GM10847 (cell line): ENCODE measurements around the gene PLEKHA7.

Experiments
- POLR2A ChIP-seq: IDR thresholded peaks from 2 replicates; pipeline ENCODE4 v1.6.1; 2011; ENCODE audit not compliant: insufficient read length; ENCODE audit errors: extremely low read depth

PLEKHA7 gene

DNA sequence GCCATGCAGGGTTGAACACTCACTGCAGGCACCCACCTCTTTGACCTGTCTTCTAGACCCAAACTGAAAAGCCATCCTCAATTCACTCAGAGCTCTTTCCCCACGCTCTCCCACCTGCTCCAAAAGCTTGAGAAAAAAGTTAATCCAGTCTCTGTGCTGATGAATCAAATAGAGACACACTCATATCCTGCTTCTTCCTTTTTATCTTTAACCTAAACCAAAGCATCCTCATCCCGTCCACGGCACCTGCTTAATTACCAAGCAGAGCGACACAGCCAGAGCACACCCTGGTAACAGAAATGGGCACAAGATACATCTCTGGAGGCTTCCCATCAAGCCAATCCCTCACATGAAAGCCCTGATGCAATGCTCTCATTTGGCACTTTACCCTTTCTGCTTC lies 102.6 kb downstream of the PLEKHA7 start:
- no peak for TF ChIP-seq POLR2A

DNA sequence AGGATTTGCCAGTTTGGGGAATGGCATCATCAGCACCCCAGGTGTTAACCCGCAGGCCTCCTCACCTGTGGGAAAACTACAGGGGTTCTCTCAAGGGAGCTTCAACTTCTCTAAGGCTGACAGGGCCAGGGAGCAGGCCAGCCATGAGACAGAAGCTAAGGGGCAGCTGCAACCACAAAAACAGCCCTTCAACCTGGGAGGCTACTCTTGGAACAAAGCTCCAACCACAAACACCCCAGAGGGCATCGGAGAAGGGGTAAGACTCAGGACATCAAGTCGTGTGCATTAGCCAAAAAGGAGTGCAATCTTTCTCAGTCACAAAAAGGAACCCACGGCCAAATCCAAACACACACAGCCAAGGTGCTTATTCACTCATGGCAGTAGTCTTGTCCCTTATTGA lies 103.0 kb downstream of the PLEKHA7 start:
- TF ChIP-seq POLR2A = no peak

- TF ChIP-seq POLR2A = no peak
Measured at GRCh38 chr11:16909359-16910035, 104.7 kb downstream of the PLEKHA7 start.

DNA sequence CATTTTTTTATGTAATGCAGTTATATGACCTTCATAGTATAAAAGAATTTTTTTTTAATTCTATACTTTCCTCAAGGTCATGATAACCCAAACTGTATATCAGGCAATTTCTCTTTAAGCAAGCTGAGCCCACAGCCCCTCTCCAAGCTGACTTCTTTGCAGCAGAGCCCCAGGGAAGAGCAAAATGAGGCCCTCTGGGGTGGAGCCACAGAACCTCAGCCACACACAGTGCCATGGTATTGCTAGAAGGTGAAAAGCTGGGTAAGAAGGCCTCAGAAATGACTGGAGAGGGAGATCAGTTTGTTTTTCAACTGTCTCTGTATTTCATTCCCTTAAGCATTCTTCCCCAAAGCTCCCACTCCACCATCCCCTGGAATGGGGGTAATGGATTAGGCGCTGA lies 108.8 kb downstream of the PLEKHA7 start:
- TF ChIP-seq POLR2A = no peak

DNA sequence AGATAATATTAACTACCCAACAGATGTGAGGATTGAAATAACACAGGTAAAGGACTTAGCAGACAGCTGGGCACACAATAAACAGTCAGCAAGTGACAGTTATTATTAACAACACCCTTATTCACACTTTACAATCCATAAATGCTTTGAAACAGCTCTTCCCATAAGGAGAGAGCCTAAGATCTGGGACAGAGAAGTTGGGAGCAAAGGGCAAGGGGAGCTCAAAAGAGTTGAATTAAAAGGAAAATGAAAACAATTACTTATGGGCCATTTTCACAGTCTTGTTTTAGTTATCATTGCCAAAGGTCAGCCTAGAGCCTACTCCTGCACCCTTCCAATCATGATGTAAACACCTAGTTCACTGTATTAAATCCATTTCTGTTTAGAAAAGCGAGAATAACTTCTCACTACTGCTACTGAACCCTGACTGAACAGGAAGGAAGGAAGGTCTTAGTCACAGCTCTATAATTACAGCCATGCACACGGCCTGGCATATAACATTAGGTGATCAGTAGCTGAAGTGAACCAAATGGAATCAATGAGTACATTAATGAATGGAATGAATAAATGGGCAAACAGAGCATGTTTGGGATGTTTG lies 111.3 kb downstream of the PLEKHA7 start:
- no peak for TF ChIP-seq POLR2A

DNA sequence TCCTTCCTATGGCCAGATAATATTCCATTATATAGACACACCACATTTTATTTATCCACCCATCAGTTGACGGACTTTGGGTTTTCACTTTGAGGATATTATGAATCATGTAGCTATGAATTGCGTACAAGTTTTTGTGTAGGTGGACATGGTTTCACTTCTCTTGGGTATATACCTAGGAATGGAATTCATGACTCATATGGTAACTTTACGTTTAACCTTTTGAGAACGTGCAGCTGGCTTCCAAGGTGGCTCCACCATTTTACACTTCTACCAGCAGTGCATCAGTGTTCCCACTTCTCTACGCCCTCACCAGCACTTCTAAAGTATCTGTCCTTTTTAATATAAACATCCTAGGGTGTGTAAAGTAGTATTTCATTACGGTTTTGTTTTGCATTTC lies 112.0 kb downstream of the PLEKHA7 start:
- no peak for TF ChIP-seq POLR2A

- no peak for TF ChIP-seq POLR2A
Measured at GRCh38 chr11:16900491-16900890, 113.7 kb downstream of the PLEKHA7 start.

- no peak for TF ChIP-seq POLR2A
Measured at GRCh38 chr11:16899708-16900303, 114.4 kb downstream of the PLEKHA7 start.

- no peak for TF ChIP-seq POLR2A
Measured at GRCh38 chr11:16898274-16898985, 115.8 kb downstream of the PLEKHA7 start.

- no peak for TF ChIP-seq POLR2A
Measured at GRCh38 chr11:16897470-16898061, 116.6 kb downstream of the PLEKHA7 start.

GRCh38 chr11:16896729-16897469 lies 117.3 kb downstream of the PLEKHA7 start:
- TF ChIP-seq POLR2A = no peak

- no peak for TF ChIP-seq POLR2A
Measured at GRCh38 chr11:16895306-16895705, 118.9 kb downstream of the PLEKHA7 start.

- no peak for TF ChIP-seq POLR2A
Measured at GRCh38 chr11:16893456-16894066, 120.7 kb downstream of the PLEKHA7 start.

DNA sequence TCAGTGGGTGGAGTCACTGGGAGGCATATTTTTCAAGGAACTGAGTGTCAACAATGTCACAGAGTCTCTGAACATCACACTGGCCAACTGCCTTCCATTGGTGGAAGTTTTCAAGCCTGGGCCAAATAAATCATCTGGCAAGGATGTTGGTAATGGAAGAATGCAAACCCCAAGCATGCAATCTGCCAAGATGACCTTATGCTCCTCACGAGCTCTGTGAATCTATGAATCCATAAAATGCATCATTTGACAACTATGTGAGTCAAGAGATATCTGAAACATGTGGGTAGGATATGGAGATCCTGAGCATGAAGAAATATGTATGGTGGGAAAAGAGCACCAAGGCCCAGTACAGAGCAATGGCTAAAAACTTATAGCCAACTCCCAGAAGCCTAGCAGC lies 122.2 kb downstream of the PLEKHA7 start:
- no peak for TF ChIP-seq POLR2A
